Hematopoietic multipotent progenitor cell treated with erythropoietin and hydrocortisone succinate and interleukin-3 and kit ligand, for 6 days (in vitro differentiated cells): ENCODE measurements around the gene AOPEP.

Experiments used
- DNase-seq: peaks from one replicate; pipeline ENCODE4 v3.0.0-alpha.2; 2015

Gene AOPEP

GRCh38 chr9:95105519-95106287 lies 379.2 kb downstream of the AOPEP start:
- no peak for DNase-seq

GRCh38 chr9:95107001-95107749 lies 380.7 kb downstream of the AOPEP start:
- no peak for DNase-seq

- no peak for DNase-seq
Measured at GRCh38 chr9:95107976-95108375, 381.5 kb downstream of the AOPEP start.

- no peak for DNase-seq
Measured at GRCh38 chr9:95108777-95109176, 382.3 kb downstream of the AOPEP start.

- DNase-seq = no peak
Measured at GRCh38 chr9:95109456-95109855, 383.0 kb downstream of the AOPEP start.

GRCh38 chr9:95110921-95111525 lies 384.5 kb downstream of the AOPEP start:
- no peak for DNase-seq

GRCh38 chr9:95111716-95112115 lies 385.2 kb downstream of the AOPEP start:
- no peak for DNase-seq

- DNase-seq = no peak
Measured at GRCh38 chr9:95112436-95113280, 386.2 kb downstream of the AOPEP start.

GRCh38 chr9:95115104-95115503 lies 388.6 kb downstream of the AOPEP start:
- DNase-seq = no peak

- no peak for DNase-seq
Measured at GRCh38 chr9:95116002-95116807, 389.7 kb downstream of the AOPEP start.

- no peak for DNase-seq
Measured at GRCh38 chr9:95116808-95117204, 390.3 kb downstream of the AOPEP start.

- DNase-seq = no peak
Measured at GRCh38 chr9:95118596-95118995, 392.1 kb downstream of the AOPEP start.

- no peak for DNase-seq
Measured at GRCh38 chr9:95120781-95121370, 394.4 kb downstream of the AOPEP start.

- no peak for DNase-seq
Measured at GRCh38 chr9:95124582-95125367, 398.3 kb downstream of the AOPEP start.

GRCh38 chr9:95125652-95126051 lies 399.2 kb downstream of the AOPEP start:
- no peak for DNase-seq

GRCh38 chr9:95126739-95127138 lies 400.2 kb downstream of the AOPEP start:
- no peak for DNase-seq

- DNase-seq = peak; percentile 88
Measured at GRCh38 chr9:95127249-95128176, 401.0 kb downstream of the AOPEP start.

- no peak for DNase-seq
Measured at GRCh38 chr9:95128177-95128524, 401.7 kb downstream of the AOPEP start.

- DNase-seq = no peak
Measured at GRCh38 chr9:95129476-95130291, 403.2 kb downstream of the AOPEP start.
